ENCODE results near the gene MTARC2. TPM values are rescaled to one million over a fixed set of nuclear protein-coding genes. Genes with fewer than 3 reads are reported as not detected.

MTARC2 gene
- polyA plus RNA-seq, 2 of the 4 experiments (the other 2 are of a cell fraction): 13.5 to 18.4 TPM

- FAIRE-seq: no peak
- Histone ChIP-seq H3K9me3 (no peaks in the 10 kb centered on the region), H3K27ac (no peak overlapping the region), H3K4me2 (no peak overlapping the region), H3K4me1 (peaks cover 25% of the 10 kb centered on the region), H3K4me3 (no peak overlapping the region)
- no peak for ATAC-seq
- ChIA-PET CTCF (no interaction called here), POLR2A (no interaction called here)
- DNase-seq (ENCODE audit: low read depth in 1 of 2, low spot score in 1 of 2): no peak
- no peak for TF ChIP-seq KDM1A (IDR thresholded peaks at IDR 0.05; ENCODE audit: low read depth)
- no peak for TF ChIP-seq FOSB (CRISPR knock-in tag; IDR thresholded peaks at IDR 0.05)
- TF ChIP-seq ZFP36 (IDR thresholded peaks at IDR 0.05; ENCODE audit: borderline replicate concordance, partially characterized antibody): no peak
- no peak for TF ChIP-seq ESRRA (IDR thresholded peaks at IDR 0.05; ENCODE audit: borderline replicate concordance, low read length)
- TF ChIP-seq ZNF302 (CRISPR knock-in tag; IDR thresholded peaks at IDR 0.05): no peak
- TF ChIP-seq JUN (IDR thresholded peaks at IDR 0.05): no peak
- TF ChIP-seq, protein P1, sequence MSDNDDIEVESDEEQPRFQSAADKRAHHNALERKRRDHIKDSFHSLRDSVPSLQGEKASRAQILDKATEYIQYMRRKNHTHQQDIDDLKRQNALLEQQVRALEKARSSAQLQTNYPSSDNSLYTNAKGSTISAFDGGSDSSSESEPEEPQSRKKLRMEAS (IDR thresholded peaks at IDR 0.05): no peak
- no peak for TF ChIP-seq GATA3 (IDR thresholded peaks at IDR 0.05; ENCODE audit: borderline replicate concordance)
- TF ChIP-seq MAZ (IDR thresholded peaks at IDR 0.05; ENCODE audit: borderline replicate concordance, low read depth, low read length): no peak
- TF ChIP-seq CEBPB (IDR thresholded peaks at IDR 0.05): no peak
- no peak for TF ChIP-seq ZSCAN20 (CRISPR knock-in tag; IDR thresholded peaks at IDR 0.05)
- TF ChIP-seq ATOH8 (CRISPR knock-in tag; IDR thresholded peaks at IDR 0.05; ENCODE audit: low read depth): no peak
- TF ChIP-seq EHF (CRISPR knock-in tag; IDR thresholded peaks at IDR 0.05): no peak
- no peak for TF ChIP-seq NPAS2 (CRISPR knock-in tag; IDR thresholded peaks at IDR 0.05; ENCODE audit: borderline replicate concordance)
- no peak for TF ChIP-seq NFE2L2 (conservative IDR thresholded peaks at IDR 0.05; ENCODE audit: low read length)
- TF ChIP-seq HOXB13 (CRISPR knock-in tag; IDR thresholded peaks at IDR 0.05; ENCODE audit: low read depth): no peak
- TF ChIP-seq CHD4 (IDR thresholded peaks at IDR 0.05; ENCODE audit: borderline replicate concordance): no peak
- TF ChIP-seq POLR2A (IDR thresholded peaks at IDR 0.05; ENCODE audit: low read length): no peak
- WGBS (ENCODE audit: missing lambda C conversion rate): 66% methylated on average over 2 of the region's 2 CpGs
Measured at GRCh38 chr1:220730486-220730885, 17.6 kb upstream of the MTARC2 start.

GRCh38 chr1:220732137-220732536 is 16.0 kb upstream of the MTARC2 start:
- CTCF ChIA-PET: interaction anchor here (2.1 to 3.3 kb wide), 2 partner anchors 15 to 43 kb away, joined by 11 to 41 read pairs; partner anchors contain the start of genes C1orf115 and MTARC2
- DNase-seq (ENCODE audit: low read depth in 1 of 2, low spot score in 1 of 2) (no peak), FAIRE-seq (no peak), ATAC-seq (no peak)
- 61% methylated on average over 3 of the region's 3 CpGs for WGBS (ENCODE audit: missing lambda C conversion rate)
- Histone ChIP-seq H3K4me1 (peaks cover 25% of the 10 kb centered on the region), H3K4me3 (no peak overlapping the region), H3K27ac (no peak overlapping the region; a peak in 1 of 6 replicates), H3K4me2 (no peak overlapping the region), H3K9me3 (no peaks in the 10 kb centered on the region)
- no peak for TF ChIP-seq EHMT2 (IDR thresholded peaks at IDR 0.05; ENCODE audit: low read depth)
- POLR2A ChIA-PET: no interaction called here

GRCh38 chr1:220732621-220733020 is 15.5 kb upstream of the MTARC2 start:
- ChIA-PET POLR2A (interaction anchor here (0.6 to 2.9 kb wide), 3 partner anchors 16 to 1814 kb away, joined by 3 to 35 read pairs (median 4); partner anchors contain the start of gene MTARC2), CTCF (interaction anchor here (0.6 to 3.3 kb wide), 25 partner anchors 10 to 726 kb away, joined by 3 to 41 read pairs (median 5); partner anchors contain the start of genes C1orf115, MTARC1 and MTARC2)
- H3K4me3 ChIP-seq: peak overlapping the region; percentile 35; the same call in 1 of the 3 replicates
- peak overlapping the region; percentile 83 for H3K4me2 ChIP-seq
- FAIRE-seq (no peak), DNase-seq (ENCODE audit: low read depth in 1 of 2, low spot score in 1 of 2) (no peak), ATAC-seq (no peak)
- TF ChIP-seq NR3C1 (IDR thresholded peaks at IDR 0.05): no peak
- no peak for TF ChIP-seq TP53 (CRISPR knock-in tag; IDR thresholded peaks at IDR 0.05)
- TF ChIP-seq MAZ (IDR thresholded peaks at IDR 0.05; ENCODE audit: borderline replicate concordance, low read depth, low read length): no peak
- TF ChIP-seq FOSL2 (IDR thresholded peaks at IDR 0.05): no peak
- no peak for TF ChIP-seq FOSL2 (CRISPR knock-in tag; IDR thresholded peaks at IDR 0.05)
- TF ChIP-seq, protein P2, sequence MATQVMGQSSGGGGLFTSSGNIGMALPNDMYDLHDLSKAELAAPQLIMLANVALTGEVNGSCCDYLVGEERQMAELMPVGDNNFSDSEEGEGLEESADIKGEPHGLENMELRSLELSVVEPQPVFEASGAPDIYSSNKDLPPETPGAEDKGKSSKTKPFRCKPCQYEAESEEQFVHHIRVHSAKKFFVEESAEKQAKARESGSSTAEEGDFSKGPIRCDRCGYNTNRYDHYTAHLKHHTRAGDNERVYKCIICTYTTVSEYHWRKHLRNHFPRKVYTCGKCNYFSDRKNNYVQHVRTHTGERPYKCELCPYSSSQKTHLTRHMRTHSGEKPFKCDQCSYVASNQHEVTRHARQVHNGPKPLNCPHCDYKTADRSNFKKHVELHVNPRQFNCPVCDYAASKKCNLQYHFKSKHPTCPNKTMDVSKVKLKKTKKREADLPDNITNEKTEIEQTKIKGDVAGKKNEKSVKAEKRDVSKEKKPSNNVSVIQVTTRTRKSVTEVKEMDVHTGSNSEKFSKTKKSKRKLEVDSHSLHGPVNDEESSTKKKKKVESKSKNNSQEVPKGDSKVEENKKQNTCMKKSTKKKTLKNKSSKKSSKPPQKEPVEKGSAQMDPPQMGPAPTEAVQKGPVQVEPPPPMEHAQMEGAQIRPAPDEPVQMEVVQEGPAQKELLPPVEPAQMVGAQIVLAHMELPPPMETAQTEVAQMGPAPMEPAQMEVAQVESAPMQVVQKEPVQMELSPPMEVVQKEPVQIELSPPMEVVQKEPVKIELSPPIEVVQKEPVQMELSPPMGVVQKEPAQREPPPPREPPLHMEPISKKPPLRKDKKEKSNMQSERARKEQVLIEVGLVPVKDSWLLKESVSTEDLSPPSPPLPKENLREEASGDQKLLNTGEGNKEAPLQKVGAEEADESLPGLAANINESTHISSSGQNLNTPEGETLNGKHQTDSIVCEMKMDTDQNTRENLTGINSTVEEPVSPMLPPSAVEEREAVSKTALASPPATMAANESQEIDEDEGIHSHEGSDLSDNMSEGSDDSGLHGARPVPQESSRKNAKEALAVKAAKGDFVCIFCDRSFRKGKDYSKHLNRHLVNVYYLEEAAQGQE (IDR thresholded peaks at IDR 0.05): no peak
- no peak for TF ChIP-seq HEYL (CRISPR knock-in tag; IDR thresholded peaks at IDR 0.05)
- TF ChIP-seq, protein P3, sequence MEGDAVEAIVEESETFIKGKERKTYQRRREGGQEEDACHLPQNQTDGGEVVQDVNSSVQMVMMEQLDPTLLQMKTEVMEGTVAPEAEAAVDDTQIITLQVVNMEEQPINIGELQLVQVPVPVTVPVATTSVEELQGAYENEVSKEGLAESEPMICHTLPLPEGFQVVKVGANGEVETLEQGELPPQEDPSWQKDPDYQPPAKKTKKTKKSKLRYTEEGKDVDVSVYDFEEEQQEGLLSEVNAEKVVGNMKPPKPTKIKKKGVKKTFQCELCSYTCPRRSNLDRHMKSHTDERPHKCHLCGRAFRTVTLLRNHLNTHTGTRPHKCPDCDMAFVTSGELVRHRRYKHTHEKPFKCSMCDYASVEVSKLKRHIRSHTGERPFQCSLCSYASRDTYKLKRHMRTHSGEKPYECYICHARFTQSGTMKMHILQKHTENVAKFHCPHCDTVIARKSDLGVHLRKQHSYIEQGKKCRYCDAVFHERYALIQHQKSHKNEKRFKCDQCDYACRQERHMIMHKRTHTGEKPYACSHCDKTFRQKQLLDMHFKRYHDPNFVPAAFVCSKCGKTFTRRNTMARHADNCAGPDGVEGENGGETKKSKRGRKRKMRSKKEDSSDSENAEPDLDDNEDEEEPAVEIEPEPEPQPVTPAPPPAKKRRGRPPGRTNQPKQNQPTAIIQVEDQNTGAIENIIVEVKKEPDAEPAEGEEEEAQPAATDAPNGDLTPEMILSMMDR (IDR thresholded peaks at IDR 0.05): no peak
- TF ChIP-seq ZC3H11A (IDR thresholded peaks at IDR 0.05): no peak
- TF ChIP-seq MAFK (IDR thresholded peaks at IDR 0.05; ENCODE audit: partially characterized antibody): no peak
- TF ChIP-seq RCOR1 (IDR thresholded peaks at IDR 0.05; ENCODE audit: low read depth, low read length): no peak
- WGBS (ENCODE audit: missing lambda C conversion rate): 93% methylated on average over 7 of the region's 7 CpGs
- H3K9me3 ChIP-seq: no peaks in the 10 kb centered on the region
- peaks cover 25% of the 10 kb centered on the region for H3K4me1 ChIP-seq
- H3K27ac ChIP-seq: peak overlapping the region; percentile 81 to 82
